ENCODE data around the gene GRIK5.
A peak's percentile ranks its signal among the peaks of the same experiment; 100 is the strongest.

GRIK5 gene

DNA sequence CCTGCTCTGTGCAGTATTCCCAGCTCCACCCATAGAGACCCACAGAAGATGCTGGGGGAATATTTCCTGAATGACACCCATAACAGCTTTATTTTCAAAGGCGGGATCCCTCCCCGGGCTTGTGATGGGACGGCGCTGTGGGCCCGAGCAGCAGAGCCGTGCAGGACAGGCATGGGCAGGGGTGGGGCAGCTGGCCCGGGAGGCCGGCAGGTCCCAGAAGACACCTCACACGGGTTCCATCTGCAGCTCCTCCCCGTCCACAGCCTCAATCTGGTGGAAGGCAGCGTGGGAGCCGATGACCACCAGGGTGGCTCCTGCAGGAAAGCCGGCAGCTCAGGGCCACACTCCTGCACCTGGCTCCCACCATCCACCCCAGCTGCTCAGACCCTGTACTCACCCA lies 113.4 kb downstream of the GRIK5 start:
- DNase-seq (ENCODE audit: low spot score): no peak

DNA sequence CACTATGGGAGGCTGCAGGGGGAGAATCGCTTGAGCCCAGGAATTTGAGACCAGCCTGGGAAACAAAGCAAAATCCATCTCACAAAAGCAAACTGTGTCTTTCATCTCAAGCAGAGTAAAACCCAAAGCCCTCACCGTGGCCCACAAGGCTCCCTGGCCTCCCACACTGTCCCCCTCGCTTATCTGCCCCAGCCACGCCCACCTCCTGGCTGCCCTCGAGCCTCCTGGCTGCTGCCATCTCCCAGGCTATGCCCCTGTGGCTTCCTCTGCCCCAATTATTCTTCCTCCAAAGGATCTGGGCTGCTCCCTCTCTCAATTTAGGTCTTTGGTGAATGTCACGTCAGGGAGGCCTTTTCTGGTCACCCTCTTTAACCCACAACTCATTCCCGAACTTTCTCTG lies 114.5 kb downstream of the GRIK5 start:
- DNase-seq (ENCODE audit: low spot score): no peak

DNA sequence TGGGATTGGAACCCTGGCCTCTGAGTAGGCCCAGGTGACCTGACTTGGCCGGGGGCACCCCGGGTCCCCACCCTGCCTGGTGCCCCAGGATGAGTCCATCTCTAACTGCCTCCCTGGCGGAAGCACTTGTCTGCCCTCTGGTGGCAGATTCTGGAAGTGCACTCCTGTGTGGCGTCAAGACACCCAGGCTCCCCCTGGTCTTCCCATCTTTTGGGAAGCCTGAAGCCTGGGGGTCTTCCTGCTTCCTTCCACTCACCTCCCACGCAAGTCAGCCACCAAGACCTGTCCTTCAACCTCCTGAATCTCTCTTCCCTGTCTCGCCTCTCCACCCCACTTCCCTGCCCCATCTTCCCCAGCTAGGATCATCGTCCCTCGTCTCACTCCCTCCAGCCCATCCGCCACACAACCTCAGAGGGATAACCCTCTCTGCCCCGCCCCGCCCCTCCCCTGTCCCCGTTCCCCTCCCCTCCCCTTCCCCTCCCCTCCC lies 118.3 kb downstream of the GRIK5 start:
- DNase-seq (ENCODE audit: low spot score): peak; percentile 60

All from globus pallidus (tissue), 1 donor.